ENCODE data around the gene SFN. TPM values are rescaled to one million over a fixed set of nuclear protein-coding genes. Genes with fewer than 3 reads are reported as not detected.

Gene SFN
- total and polyA plus RNA-seq, 2 of the 13 experiments (the other 11 are each of a cell fraction or from before 2014, with no cell fraction given): 4.3 to 5.6 TPM

DNA sequence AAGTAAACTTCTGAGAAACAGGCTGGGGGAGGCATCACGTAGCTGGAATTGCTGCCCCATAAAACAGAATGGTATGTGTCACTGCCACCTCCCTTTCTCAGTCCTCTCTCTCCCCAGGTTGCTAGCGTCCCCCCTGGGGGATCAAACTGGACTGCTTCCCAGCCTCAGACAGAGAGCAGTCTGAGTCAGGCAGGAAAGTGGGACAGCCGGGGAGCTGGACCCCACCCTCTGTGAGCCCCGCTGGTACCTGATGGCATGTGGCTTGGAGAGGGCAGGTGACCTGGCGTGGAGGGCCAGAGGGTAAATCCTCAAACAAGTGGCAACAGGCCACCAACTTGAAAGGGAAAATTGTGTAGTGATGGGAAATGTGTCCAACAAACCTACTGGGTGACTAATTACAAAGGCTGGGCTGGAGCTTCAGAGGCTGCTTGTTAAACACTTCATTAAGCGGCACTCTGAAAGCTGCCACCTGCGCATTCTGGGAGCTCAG, 1.0 kb upstream of the SFN start:
- no TSS peak for BruUV-seq (replicated peaks)
- ChIA-PET POLR2A (interaction anchor here (0.8 kb wide), 2 partner anchors 23 to 52 kb away, joined by 3 read pairs; partner anchors contain the start of gene NR0B2), CTCF (ENCODE audit: low intra/inter-chr PET ratio, low total read pairs) (interaction anchor here (1.1 kb wide), 1 partner anchor 16 kb away, joined by 4 read pairs; no protein-coding TSS in a partner anchor)
- FAIRE-seq: no peak
- ATAC-seq: no peak
- Histone ChIP-seq H3K27ac (ENCODE audit: extremely low read length, insufficient read depth, low read length) (no peak overlapping the region), H3K36me3 (replicated peaks in 1 of 2; ENCODE audit: control insufficient read depth in 1 of 2, insufficient read depth in 2 of 2, low read length in 2 of 2) (no peaks in the 10 kb centered on the region), H3K4me2 (ENCODE audit: low read depth, low read length) (peak overlapping the region; percentile 99), H4K20me1 (ENCODE audit: insufficient read depth, low read length) (no peaks in the 10 kb centered on the region), H3K9ac (ENCODE audit: insufficient read depth, low read depth, low read length) (no peak overlapping the region; the same call in 1 of the 2 replicates), H3K4me1 (ENCODE audit: insufficient read depth, low read length) (peaks cover 47% of the 10 kb centered on the region), H3K79me2 (ENCODE audit: insufficient read depth, low read length) (no peaks in the 10 kb centered on the region), H3K9me3 (ENCODE audit: low read length) (no peaks in the 10 kb centered on the region), H3K27me3 (ENCODE audit: control insufficient read depth in 1 of 2, insufficient read depth in 2 of 2, low read length in 2 of 2) (no peaks in the 10 kb centered on the region), H2AFZ (ENCODE audit: low read length) (no peak overlapping the region), H3K4me3 (replicated peaks in 1 of 3; ENCODE audit: insufficient read depth in 1 of 3, low read depth in 2 of 3, low read length in 3 of 3) (0 out of 6 replicates have a peak overlapping the region, but pooled peaks of 1 of the 3 experiments have one; percentile 3)
- intact Hi-C loops (cut with micrococcal nuclease; ENCODE audit: unreplicated experiment): no loop called here
- 45% methylated on average over 5 of the region's 7 CpGs for WGBS (ENCODE audit: low lambda C conversion rate)
- TF ChIP-seq ZMYM2 (CRISPR knock-in tag; IDR thresholded peaks at IDR 0.05) (no peak), CREB3 (CRISPR knock-in tag; IDR thresholded peaks at IDR 0.05) (no peak), ZNF83 (CRISPR knock-in tag; IDR thresholded peaks at IDR 0.05; ENCODE audit: borderline replicate concordance) (no peak), SNAI1 (CRISPR knock-in tag; IDR thresholded peaks at IDR 0.05; ENCODE audit: borderline replicate concordance) (no peak), BCL6 (CRISPR knock-in tag; IDR thresholded peaks at IDR 0.05) (no peak), RORA (CRISPR knock-in tag; IDR thresholded peaks at IDR 0.05) (no peak), CHD4 (IDR thresholded peaks at IDR 0.05; ENCODE audit: borderline replicate concordance, low read length) (no peak), HNF4A (CRISPR knock-in tag; IDR thresholded peaks at IDR 0.05) (no peak), ZNF772 (CRISPR knock-in tag; IDR thresholded peaks at IDR 0.05) (no peak)
- TF ChIP-seq, protein P1, sequence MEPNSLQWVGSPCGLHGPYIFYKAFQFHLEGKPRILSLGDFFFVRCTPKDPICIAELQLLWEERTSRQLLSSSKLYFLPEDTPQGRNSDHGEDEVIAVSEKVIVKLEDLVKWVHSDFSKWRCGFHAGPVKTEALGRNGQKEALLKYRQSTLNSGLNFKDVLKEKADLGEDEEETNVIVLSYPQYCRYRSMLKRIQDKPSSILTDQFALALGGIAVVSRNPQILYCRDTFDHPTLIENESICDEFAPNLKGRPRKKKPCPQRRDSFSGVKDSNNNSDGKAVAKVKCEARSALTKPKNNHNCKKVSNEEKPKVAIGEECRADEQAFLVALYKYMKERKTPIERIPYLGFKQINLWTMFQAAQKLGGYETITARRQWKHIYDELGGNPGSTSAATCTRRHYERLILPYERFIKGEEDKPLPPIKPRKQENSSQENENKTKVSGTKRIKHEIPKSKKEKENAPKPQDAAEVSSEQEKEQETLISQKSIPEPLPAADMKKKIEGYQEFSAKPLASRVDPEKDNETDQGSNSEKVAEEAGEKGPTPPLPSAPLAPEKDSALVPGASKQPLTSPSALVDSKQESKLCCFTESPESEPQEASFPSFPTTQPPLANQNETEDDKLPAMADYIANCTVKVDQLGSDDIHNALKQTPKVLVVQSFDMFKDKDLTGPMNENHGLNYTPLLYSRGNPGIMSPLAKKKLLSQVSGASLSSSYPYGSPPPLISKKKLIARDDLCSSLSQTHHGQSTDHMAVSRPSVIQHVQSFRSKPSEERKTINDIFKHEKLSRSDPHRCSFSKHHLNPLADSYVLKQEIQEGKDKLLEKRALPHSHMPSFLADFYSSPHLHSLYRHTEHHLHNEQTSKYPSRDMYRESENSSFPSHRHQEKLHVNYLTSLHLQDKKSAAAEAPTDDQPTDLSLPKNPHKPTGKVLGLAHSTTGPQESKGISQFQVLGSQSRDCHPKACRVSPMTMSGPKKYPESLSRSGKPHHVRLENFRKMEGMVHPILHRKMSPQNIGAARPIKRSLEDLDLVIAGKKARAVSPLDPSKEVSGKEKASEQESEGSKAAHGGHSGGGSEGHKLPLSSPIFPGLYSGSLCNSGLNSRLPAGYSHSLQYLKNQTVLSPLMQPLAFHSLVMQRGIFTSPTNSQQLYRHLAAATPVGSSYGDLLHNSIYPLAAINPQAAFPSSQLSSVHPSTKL (CRISPR knock-in tag; IDR thresholded peaks at IDR 0.05): no peak
- TF ChIP-seq, protein P2, sequence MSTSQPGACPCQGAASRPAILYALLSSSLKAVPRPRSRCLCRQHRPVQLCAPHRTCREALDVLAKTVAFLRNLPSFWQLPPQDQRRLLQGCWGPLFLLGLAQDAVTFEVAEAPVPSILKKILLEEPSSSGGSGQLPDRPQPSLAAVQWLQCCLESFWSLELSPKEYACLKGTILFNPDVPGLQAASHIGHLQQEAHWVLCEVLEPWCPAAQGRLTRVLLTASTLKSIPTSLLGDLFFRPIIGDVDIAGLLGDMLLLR (CRISPR knock-in tag; IDR thresholded peaks at IDR 0.05): no peak
- in situ Hi-C loops (cut with HindIII; ENCODE audit: extremely low pct_ligation_motif_present, low pct_unique_long_range_greater_than_20kb): no loop called here
- no peak for DNase-seq (ENCODE audit: low spot score)

Data from HepG2 (cell line).